ENCODE results near the gene CIDEB. TPM values are rescaled to one million over a fixed set of nuclear protein-coding genes. Genes with fewer than 3 reads are reported as not detected.

Gene CIDEB
- total and polyA plus RNA-seq, 9 of the 15 experiments (the other 6 are each of a cell fraction or from before 2014, with no cell fraction given) = 0.03 to 0.35 (median 0.09) TPM; not detected in 3

GRCh38 chr14:24274101-24274543 is 33.7 kb downstream of the CIDEB start (continued):
- no peak for TF ChIP-seq ATF6 (CRISPR knock-in tag; IDR thresholded peaks at IDR 0.05)
- TF ChIP-seq ZNF165 (CRISPR knock-in tag; IDR thresholded peaks at IDR 0.05; ENCODE audit: borderline replicate concordance) = no peak
- peak; percentile 43; the same call in 1 of the 2 replicates for TF ChIP-seq STAT5A (IDR thresholded peaks at IDR 0.05; ENCODE audit: borderline replicate concordance, low read length)
- no peak for TF ChIP-seq MCM7 (IDR thresholded peaks at IDR 0.05)
- TF ChIP-seq HMG20B (CRISPR knock-in tag; IDR thresholded peaks at IDR 0.05) = no peak
- no peak for TF ChIP-seq ARNT (IDR thresholded peaks at IDR 0.05)
- no peak for TF ChIP-seq DACH1 (IDR thresholded peaks at IDR 0.05; ENCODE audit: partially characterized antibody)
- TF ChIP-seq, protein P1, sequence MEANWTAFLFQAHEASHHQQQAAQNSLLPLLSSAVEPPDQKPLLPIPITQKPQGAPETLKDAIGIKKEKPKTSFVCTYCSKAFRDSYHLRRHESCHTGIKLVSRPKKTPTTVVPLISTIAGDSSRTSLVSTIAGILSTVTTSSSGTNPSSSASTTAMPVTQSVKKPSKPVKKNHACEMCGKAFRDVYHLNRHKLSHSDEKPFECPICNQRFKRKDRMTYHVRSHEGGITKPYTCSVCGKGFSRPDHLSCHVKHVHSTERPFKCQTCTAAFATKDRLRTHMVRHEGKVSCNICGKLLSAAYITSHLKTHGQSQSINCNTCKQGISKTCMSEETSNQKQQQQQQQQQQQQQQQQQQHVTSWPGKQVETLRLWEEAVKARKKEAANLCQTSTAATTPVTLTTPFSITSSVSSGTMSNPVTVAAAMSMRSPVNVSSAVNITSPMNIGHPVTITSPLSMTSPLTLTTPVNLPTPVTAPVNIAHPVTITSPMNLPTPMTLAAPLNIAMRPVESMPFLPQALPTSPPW (CRISPR knock-in tag; IDR thresholded peaks at IDR 0.05) = no peak
- peak; percentile 49; the same call in 1 of the 2 replicates for TF ChIP-seq ATF3 (IDR thresholded peaks at IDR 0.05)
- no peak for TF ChIP-seq ATF3 (CRISPR knock-in tag; conservative IDR thresholded peaks at IDR 0.05)
- no peak for TF ChIP-seq SMARCB1 (IDR thresholded peaks at IDR 0.05; ENCODE audit: insufficient read length, low read depth)
- no peak for TF ChIP-seq POLR3A (IDR thresholded peaks at IDR 0.05; ENCODE audit: borderline replicate concordance, extremely low read depth, insufficient read depth, insufficient read length)
- TF ChIP-seq SPI1 (IDR thresholded peaks at IDR 0.05; ENCODE audit: borderline replicate concordance, low read depth, low read length) = peak; percentile 82
- TF ChIP-seq ZNF436 (CRISPR knock-in tag; IDR thresholded peaks at IDR 0.05) = no peak
- TF ChIP-seq, protein P2, sequence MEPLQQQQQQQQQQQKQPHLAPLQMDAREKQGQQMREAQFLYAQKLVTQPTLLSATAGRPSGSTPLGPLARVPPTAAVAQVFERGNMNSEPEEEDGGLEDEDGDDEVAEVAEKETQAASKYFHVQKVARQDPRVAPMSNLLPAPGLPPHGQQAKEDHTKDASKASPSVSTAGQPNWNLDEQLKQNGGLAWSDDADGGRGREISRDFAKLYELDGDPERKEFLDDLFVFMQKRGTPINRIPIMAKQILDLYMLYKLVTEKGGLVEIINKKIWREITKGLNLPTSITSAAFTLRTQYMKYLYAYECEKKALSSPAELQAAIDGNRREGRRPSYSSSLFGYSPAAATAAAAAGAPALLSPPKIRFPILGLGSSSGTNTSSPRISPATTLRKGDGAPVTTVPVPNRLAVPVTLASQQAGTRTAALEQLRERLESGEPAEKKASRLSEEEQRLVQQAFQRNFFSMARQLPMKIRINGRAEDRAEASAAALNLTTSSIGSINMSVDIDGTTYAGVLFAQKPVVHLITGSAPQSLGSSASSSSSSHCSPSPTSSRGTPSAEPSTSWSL (CRISPR knock-in tag; IDR thresholded peaks at IDR 0.05; ENCODE audit: borderline replicate concordance) = no peak
- no peak for TF ChIP-seq RUNX1 (IDR thresholded peaks at IDR 0.05; ENCODE audit: low read depth)
- TF ChIP-seq RBM34 (IDR thresholded peaks at IDR 0.05; ENCODE audit: borderline replicate concordance, insufficient read depth, low read length) = no peak
- no peak for TF ChIP-seq E2F1 (CRISPR knock-in tag; IDR thresholded peaks at IDR 0.05)
- TF ChIP-seq EWSR1 (IDR thresholded peaks at IDR 0.05; ENCODE audit: borderline replicate concordance, low read depth, partially characterized antibody) = no peak
- no peak for TF ChIP-seq MECOM (CRISPR knock-in tag; IDR thresholded peaks at IDR 0.05)
- peak; percentile 48; the same call in 1 of the 2 replicates for TF ChIP-seq SOX6 (IDR thresholded peaks at IDR 0.05)
- TF ChIP-seq IRF1 (CRISPR knock-in tag; IDR thresholded peaks at IDR 0.05; ENCODE audit: borderline replicate concordance) = no peak

Measured in K562 (cell line).